WERI-Rb-1 (cell line): Measurements from ENCODE around the gene STING1.

Experiments
- DNase-seq: peaks from one replicate; pipeline ENCODE4 v3.0.0-alpha.2; 2020
- H3K27ac ChIP-seq: fragments of 250-450 bp; sonication (Bioruptor Pico); 2 replicates; pipeline ENCODE4 v1.5.1; 2020; ENCODE audit warnings: mild to moderate bottlenecking, moderate library complexity
- H3K27me3 ChIP-seq: fragments of 250-450 bp; sonication (Bioruptor Pico); 2 replicates; pipeline ENCODE4 v1.5.1; 2021; ENCODE audit warnings: mild to moderate bottlenecking, low read depth, moderate library complexity; ENCODE audit not compliant: insufficient read depth, severe bottlenecking
- H3K36me3 ChIP-seq: fragments of 250-450 bp; sonication (Bioruptor Pico); 2 replicates; pipeline ENCODE4 v1.5.1; 2020; ENCODE audit warnings: mild to moderate bottlenecking, moderate library complexity
- H3K4me3 ChIP-seq: 2 replicates; pipeline ENCODE4 v1.5.1; 2011; ENCODE audit warnings: low read depth, mild to moderate bottlenecking, control low read depth, low read length
- H3K9me3 ChIP-seq: fragments of 250-450 bp; sonication (Bioruptor Pico); 2 replicates; pipeline ENCODE4 v1.5.1; 2021; ENCODE audit warnings: mild to moderate bottlenecking, moderate library complexity; ENCODE audit not compliant: severe bottlenecking
- CTCF ChIP-seq: IDR thresholded peaks from 2 replicates; pipeline ENCODE4 v1.5.1; 2011; ENCODE audit warnings: low read depth, mild to moderate bottlenecking, control low read depth, inconsistent platforms, low read length

Gene STING1

GRCh38 chr5:139454568-139455290 lies 27.8 kb downstream of the STING1 start:
- no peaks in the 10 kb centered on the region for H3K36me3 ChIP-seq
- DNase-seq, result no peak
- no peak overlapping the region for H3K27ac ChIP-seq
- no peaks in the 10 kb centered on the region for H3K9me3 ChIP-seq
- H3K27me3 ChIP-seq, result no peaks in the 10 kb centered on the region
- H3K4me3 ChIP-seq, result no peak overlapping the region
- TF ChIP-seq CTCF, result no peak

GRCh38 chr5:139453683-139454567 lies 28.6 kb downstream of the STING1 start:
- DNase-seq, result no peak
- no peak for TF ChIP-seq CTCF
- H3K9me3 ChIP-seq, result no peaks in the 10 kb centered on the region
- no peak overlapping the region for H3K27ac ChIP-seq
- H3K36me3 ChIP-seq, result no peaks in the 10 kb centered on the region
- no peaks in the 10 kb centered on the region for H3K27me3 ChIP-seq
- H3K4me3 ChIP-seq, result no peak overlapping the region

GRCh38 chr5:139451878-139452660 lies 30.5 kb downstream of the STING1 start:
- no peak for DNase-seq
- H3K9me3 ChIP-seq, result no peaks in the 10 kb centered on the region
- no peak for TF ChIP-seq CTCF
- no peaks in the 10 kb centered on the region for H3K27me3 ChIP-seq
- H3K36me3 ChIP-seq, result no peaks in the 10 kb centered on the region
- H3K4me3 ChIP-seq, result no peak overlapping the region
- H3K27ac ChIP-seq, result no peak overlapping the region

GRCh38 chr5:139451176-139451575 lies 31.4 kb downstream of the STING1 start:
- Histone ChIP-seq H3K27ac (no peak overlapping the region), H3K9me3 (no peaks in the 10 kb centered on the region), H3K4me3 (no peak overlapping the region), H3K36me3 (no peaks in the 10 kb centered on the region), H3K27me3 (no peaks in the 10 kb centered on the region)
- no peak for TF ChIP-seq CTCF
- DNase-seq, result no peak

- Histone ChIP-seq H3K27ac (no peak overlapping the region), H3K9me3 (no peaks in the 10 kb centered on the region), H3K36me3 (no peaks in the 10 kb centered on the region), H3K4me3 (no peak overlapping the region), H3K27me3 (no peaks in the 10 kb centered on the region)
- DNase-seq, result no peak
- no peak for TF ChIP-seq CTCF
These were observed 35.4 kb downstream of the STING1 start for GRCh38 chr5:139446956-139447779.
